Cerebellar cortex (tissue), 1 donor: ENCODE data around the gene ANKRD36B.
A peak's percentile ranks its signal among the peaks of the same experiment; 100 is the strongest.
"Not testable (repeated sequence)": the region's sequence is repeated elsewhere in the genome, so short reads cannot be mapped to it uniquely, and the experiment has no call there.

ENCODE experiments used
- DNase-seq: peaks from one replicate; pipeline ENCODE4 v3.0.0-alpha.2; 2015; ENCODE audit warnings: low spot score

Gene ANKRD36B

DNA sequence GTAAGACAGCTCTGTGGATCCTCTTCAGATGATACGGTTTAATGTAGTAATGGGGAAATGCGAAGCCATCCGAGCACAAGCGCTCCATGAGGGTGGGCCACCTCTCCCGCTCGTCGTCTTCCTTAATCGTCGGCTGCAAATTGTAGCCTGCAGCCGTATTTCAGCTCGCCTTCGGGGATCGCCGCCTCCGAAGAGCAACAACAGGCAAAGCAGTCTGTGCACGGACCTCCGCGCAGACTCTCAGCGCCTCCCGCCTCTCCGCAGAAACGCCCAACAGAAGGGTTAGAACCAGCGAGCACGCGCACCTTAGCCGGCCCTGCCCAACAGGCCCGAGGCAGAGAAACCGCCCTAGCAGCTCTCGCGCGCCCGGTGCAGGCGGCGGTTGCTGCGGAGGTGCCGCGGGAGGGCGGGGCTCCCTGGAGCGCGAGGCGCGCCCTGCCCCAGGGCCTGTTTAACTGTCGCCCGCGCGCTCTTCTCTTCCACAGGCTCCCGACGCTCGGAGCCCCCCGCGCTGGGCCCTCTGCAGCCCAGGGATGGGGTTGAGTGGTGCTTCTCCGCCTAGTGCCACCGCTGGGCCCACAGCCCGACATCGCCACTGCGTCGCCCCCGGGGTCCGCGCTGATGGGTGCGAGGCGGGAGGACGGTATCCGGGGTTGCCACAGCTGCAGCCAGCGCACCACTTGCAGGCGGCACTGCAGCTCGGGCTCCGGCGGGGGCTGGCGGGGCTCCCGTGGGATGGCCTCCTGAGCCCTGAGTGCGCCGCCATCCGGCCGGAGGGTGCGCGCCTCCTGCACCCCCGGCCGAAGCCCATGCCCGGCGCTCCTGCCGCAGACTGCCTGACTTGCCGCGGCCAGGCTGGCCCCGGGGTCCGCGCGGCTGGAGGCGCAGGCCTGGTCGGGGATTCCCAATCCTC is at the start of gene ANKRD36B:
ANKRD36B (minus strand) TSS at position 280 of the 913 bp plus-strand sequence; CDS start at position 88, 192 bp downstream.
- peak; percentile 75 for DNase-seq

DNA sequence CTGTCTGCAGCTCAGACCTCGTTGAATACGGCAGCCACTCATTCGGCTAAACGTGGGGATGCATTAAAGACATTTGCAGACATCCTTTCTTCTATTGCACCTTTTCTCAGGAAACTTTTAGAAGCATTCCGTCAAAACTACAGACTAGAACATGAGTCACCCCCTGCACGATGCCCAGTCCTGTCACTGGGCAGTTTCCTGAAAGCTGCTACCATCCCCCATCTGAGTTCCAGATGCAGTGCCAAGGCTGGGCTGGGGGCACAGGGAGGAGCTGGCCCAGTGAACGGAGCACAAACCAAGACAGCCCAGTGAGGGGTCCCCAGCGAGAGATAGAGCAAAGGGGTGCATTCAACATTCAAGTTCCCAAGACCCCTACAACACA is 36.4 kb upstream of the ANKRD36B start:
- not testable (repeated sequence) for DNase-seq

GRCh38 chr2:97625354-97626048 is 35.8 kb upstream of the ANKRD36B start:
- not testable (repeated sequence) for DNase-seq

DNA sequence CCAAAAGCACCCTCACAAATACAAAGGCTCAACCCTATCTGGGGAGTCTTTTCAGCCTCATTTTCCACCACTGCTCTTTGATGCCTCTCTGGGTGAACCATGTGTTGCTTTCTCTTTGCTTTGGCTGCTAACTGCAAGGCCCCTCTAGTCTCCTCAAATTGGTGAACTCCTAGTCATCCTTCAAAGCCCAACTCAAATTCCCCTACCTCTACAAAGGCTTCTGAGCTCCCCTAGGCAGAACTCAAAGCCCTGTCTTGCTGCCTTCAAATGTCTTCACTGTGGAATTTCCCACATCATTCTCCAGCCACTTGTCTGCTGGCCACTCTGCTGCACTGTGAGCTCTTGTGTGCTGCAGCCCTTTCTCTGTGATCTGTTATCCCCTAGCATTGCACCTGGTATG is 33.3 kb upstream of the ANKRD36B start:
- not testable (repeated sequence) for DNase-seq

DNA sequence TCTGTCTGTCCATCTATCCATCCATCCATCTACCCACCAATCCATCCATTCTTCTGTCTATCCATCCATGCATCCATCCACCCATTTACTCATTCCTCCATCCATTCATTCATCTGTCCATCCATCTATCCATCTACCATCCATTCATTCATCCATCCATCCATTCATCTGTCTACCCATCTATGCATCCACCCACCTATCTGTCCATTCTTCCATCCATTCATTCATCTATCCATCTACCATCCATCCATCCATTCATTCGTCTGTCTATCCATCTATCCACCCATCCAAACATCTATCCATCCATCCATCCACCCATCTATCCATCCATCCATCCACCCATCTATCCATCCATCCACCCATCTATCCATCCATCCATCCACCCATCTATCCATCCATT is 30.8 kb upstream of the ANKRD36B start:
- not testable (repeated sequence) for DNase-seq

DNA sequence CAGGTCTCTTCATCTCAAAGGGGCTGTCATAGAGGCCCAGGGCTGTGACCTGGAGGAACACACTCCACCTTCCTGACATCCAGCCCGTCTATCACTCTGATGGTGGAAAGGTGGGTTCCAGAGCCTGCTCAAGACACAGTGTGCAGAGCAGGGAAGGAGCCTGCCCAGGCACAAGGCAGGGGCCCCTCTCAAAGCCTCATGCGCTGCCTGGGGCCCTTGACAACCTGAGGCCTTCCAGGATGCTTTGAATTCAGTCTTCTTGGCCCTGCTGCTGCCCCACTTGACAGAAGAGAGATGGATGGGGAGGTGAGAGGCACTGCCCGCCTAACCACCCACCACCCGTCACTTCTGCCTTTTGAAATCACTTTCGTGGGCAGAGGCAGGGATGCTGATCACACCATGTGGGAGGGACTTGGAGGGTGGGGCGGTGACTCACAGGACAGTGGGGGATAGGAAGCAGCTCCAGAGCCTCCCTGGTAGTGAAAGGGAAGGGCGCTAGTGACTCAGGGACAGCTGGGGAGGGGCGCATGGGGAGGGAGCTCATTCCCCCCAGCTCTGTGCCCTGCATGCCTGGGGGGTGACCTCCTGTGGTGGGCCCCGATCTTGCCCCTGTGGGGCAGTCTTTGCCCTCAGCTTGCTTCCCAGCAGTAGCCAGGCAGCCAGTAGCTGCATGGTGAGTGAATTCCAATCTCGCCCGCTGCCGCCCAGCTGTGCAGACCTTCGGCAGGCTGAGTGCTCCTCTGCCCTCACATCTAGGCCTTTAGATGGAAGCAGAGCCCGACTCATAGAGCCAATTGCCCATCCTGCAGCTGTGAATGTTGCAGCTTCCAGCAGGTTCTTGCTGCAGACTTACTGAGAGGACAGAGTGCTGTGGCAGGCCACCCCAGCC is 29.5 kb upstream of the ANKRD36B start:
- DNase-seq = not testable (repeated sequence)

DNA sequence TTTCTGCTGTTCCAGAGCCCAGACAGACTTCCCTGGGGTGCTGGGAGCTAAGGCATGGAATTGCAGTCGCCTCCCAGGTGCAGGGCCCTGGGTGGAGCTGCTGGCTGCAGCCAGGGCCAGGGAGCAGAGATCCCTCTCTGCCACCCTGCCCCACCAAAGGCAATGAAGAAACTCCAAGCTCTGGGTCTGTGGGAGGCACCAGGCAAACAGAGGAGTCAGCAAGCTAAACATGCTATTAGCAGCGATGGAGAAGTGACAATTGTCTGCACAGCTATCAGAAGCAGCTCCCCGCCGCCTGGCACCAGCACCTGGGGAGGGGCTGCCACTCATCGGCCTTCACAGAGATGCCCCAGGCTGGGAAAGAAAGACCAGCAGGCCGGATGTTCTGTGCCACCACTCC is 28.2 kb upstream of the ANKRD36B start:
- no peak for DNase-seq

DNA sequence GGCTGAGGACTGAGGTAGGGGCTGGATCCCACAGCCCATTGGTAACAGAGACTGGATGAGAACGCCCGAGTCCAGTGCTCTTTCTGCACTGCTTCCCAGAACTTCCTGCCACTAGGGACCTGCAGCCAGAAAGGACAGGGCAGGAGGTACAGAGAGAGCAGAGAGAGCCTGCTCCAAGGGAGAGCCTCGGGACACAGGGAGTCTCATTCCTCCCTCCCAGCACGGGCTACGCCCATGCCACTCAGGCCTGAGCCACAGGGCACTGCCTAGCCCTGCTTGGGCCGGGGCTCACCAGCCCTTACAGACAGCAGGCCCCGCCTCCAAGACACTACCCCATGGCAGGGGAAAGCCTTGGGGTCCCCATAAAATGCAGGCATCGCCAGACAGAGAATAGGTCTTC is 26.1 kb upstream of the ANKRD36B start:
- not testable (repeated sequence) for DNase-seq

DNA sequence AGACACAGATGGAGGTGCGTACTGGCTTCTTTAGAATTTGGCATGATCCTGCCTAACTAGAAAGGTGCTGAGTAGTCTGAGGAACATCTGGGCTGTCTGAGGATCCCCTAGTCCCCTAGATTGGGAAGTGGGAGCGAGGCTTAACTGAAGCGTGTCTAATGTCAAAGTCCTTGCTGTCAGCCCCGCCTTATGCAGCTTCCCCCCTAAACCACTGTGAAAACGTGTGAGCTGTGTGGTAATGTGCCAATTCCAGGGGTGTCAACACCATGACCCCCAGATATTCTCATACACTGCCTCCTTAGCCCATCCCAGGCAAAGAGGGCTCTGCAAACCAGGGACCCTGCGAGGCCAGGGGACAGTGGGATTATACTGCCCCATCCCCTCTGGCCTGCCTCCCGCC is 22.2 kb upstream of the ANKRD36B start:
- not testable (repeated sequence) for DNase-seq

DNA sequence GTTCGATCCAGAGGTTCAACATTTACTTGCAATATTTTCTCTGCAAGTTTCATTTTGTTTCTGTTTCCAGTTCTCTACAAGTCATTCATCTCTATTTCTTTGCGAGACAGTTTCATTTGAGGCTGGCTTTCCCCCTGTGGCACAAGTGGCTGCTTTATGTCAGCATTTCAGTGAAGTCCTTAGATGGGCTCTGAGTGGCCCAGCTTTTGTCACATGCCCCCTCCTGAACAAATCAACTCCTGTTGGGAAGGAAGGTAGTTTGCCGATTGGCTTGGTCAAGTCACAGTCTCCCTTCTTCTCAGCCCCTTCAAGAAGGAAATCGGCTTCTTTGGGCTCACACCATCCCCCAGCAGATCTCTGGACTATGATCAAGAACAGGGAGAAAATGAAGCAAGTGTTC is 19.1 kb upstream of the ANKRD36B start:
- DNase-seq = not testable (repeated sequence)

DNA sequence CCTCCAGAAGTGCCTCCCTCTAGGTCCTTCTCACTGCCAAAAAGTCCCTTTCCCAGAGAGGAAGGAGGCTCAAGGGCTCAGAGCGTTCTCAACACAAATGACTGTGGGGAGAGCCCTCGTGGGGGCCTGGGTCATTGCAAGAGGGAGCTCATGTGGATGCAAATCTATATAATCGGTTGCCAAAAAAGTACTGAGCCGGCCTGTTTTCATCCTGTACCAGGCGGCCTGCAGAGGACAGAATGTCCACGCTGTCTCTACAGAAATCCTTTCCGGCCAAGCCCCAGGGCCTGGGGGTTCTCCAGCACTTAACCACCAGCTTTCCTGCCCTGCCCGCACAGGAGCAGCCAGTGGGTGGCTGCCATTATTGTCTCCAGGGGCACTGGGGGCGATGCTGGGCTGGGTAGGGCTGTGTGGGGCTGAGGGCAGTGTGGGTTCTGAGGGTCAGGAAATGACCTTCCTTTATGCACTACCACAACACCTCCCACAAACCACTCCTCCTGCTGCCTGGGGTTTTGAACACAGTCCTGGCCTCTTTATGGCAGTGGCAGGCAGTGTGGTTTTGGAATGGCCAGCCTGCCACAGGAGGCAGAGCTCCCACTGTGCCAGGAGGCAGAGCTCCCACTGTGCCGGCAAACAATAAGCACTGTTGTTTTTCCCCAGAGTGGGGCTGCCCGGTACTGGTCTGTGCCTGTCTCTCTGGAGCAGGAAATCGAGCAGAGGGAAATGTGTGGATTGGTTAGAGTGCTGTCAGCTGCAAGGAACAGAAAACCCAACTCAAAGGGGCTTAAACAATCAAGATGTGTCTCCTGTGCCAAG is 16.1 kb upstream of the ANKRD36B start:
- DNase-seq = not testable (repeated sequence)

DNA sequence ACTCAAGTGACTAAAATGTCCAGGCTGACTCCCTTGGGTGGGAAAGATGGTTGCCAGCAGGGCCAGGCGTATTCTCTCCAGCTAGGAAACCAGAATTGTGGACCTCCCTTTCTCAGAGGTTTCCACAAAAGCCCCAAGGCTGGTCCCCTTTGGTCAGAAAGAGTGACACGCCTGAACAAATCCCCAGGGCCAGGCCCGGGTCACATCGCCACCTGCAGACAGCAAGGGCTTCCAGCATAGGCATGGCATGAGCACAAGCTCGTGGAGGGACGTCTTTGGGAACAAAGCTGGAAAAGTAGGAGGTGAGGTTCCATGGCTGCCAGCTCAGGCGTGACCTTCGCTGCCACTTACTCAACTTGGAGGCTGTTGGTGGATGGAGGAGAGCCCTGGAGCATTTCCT is 15.4 kb upstream of the ANKRD36B start:
- DNase-seq = not testable (repeated sequence)

DNA sequence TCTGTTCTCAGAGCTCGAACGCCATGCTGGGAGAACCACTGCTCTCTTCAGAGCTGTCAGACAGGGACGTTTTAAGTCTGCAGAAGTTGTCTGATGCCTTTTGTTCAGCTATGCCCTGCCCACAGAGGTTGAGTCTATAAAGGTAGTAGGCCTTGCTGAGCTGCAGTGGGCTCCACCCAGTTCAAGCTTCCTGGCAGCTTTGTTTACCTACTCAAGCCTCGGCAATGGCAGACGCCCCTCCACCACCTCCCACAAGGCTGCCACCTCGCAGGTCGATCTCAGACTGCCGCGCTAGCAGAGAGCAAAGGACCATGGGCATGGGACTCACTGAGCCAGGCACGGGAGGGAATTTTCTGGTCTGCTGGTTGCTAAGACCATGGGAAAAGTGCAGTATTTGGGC is 11.9 kb upstream of the ANKRD36B start:
- DNase-seq = not testable (repeated sequence)

GRCh38 chr2:97596180-97596579 is 6.5 kb upstream of the ANKRD36B start:
- not testable (repeated sequence) for DNase-seq

DNA sequence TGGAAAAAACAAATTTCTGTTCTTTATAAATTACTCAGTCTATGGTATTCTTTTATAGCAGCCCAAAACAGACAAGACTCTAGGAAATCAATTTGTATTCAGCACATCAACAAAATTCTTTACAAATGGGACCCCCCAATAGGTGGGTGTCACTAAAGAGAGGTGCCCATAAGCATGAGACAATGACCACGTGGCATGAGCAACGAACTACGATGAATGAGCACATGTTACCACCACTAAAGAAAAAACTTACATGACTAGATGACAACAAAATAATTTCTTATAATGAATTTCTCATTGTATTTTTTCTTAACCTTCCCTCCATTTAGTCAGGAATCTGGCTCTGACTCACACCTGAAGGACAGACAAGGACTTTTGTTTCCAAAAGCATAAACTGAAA is 3.8 kb upstream of the ANKRD36B start:
- not testable (repeated sequence) for DNase-seq

- peak; percentile 92 for DNase-seq
Observed at GRCh38 chr2:97590515-97591394, 1.1 kb upstream of the ANKRD36B start.

DNA sequence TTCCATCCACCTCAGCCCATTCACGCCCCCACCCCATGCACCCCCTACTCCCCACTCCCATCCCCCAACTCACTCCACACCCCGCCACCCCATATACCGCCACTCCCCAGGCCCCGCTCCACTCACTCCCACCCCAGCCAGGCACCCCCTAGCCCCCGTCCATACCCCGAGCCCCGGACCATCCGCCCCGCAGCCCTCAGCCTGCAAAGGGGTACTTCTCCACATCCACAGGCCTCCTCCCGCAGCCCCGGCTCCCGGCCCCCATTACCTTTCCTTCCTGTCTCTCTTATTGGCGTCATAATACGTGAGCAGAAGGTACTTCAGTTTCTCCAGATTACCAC is 450 bp downstream of the ANKRD36B start:
- DNase-seq = not testable (repeated sequence)

DNA sequence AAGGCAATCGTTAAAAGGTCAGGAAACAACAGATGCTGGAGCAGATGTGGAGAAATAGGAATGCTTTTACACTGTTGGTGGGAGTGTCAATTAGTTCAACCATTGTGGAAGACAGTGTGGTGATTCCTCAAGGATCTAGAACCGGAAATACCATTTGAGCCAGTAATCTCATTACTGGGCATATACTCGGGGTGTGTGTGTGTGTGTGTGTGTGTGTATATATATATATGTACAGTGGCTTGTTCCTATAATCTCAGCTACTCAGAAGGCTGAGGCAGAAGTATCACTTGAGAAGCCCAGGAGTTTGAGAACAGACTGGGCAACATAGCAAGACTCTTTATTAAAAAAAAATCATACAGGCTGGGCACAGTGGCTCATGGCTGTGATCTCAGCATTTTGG is 24.0 kb downstream of the ANKRD36B start:
- not testable (repeated sequence) for DNase-seq

DNA sequence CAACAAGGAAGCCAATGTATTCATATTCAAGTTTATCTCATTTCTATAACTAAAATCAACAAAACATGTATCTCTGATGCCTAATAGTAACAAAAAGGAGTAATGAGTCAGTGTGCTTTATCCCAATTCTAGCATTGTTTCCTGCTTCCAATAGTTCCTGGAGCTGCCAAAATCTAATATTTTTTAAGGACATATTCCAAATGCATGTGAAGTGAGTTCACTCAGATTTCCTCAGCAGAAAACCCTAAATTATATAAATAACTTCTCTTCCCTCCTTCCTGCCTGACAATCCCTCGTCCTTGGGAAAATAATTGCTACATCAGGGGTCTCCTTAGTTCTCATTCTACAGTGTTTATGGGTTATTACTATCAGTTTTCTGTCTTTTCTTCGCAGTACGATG is 37.3 kb downstream of the ANKRD36B start:
- DNase-seq = not testable (repeated sequence)

DNA sequence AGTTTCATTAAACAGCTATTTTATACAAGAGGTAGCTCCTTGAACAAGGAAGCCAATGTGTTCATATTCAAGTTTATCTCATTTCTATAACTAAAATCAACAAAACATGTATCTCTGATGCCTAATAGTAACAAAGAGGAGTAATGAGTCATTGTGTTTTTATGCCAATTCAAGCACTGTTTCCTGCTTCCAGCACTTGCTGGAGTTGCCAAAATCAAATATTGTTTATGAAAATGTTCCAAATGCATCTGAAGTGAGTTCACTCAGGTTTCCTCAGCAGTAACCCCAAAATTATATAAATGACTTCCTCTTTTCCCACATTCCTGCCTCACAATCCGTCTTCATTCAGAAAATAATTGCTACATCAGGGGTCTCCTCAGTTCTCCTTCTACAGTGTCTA is 39.2 kb downstream of the ANKRD36B start:
- not testable (repeated sequence) for DNase-seq
